H9 (cell line): Measurements from ENCODE around the gene ANK3. TPM values are rescaled to one million over a fixed set of nuclear protein-coding genes. Genes with fewer than 3 reads are reported as not detected.

Experiments
- DNase-seq: peaks from one replicate; pipeline ENCODE4 v3.0.0-alpha.2; 2017
- H2AFZ ChIP-seq: one replicate; pipeline ENCODE4 v1.6.1; 2013; ENCODE audit warnings: mild to moderate bottlenecking, low read length, control low read depth, moderate library complexity
- H2AK5ac ChIP-seq: 2 replicates; pipeline ENCODE4 v1.6.1; 2013; ENCODE audit warnings: low read length, control low read depth, mixed read lengths; ENCODE audit not compliant: insufficient read length
- H2BK120ac ChIP-seq: one replicate; pipeline ENCODE4 v1.6.1; 2013; ENCODE audit warnings: low read depth, mild to moderate bottlenecking, low read length, control low read depth, inconsistent platforms; ENCODE audit not compliant: poor library complexity, severe bottlenecking
- H2BK12ac ChIP-seq: 2 replicates; pipeline ENCODE4 v1.6.1; 2013; ENCODE audit warnings: low read length, control low read depth, mixed read lengths, low read depth; ENCODE audit not compliant: insufficient read length
- H2BK15ac ChIP-seq: 2 replicates; pipeline ENCODE4 v1.6.1; 2013; ENCODE audit warnings: low read depth, low read length, control low read depth
- H2BK20ac ChIP-seq: one replicate; pipeline ENCODE4 v1.6.1; 2013; ENCODE audit warnings: low read depth, mild to moderate bottlenecking, low read length, control low read depth, inconsistent platforms; ENCODE audit not compliant: poor library complexity, severe bottlenecking
- H2BK5ac ChIP-seq: 2 replicates; pipeline ENCODE4 v1.6.1; 2013; ENCODE audit warnings: low read length, control low read depth, mixed read lengths; ENCODE audit not compliant: insufficient read length
- H3K14ac ChIP-seq: 2 replicates; pipeline ENCODE4 v1.6.1; 2013; ENCODE audit warnings: low read length, control low read depth; ENCODE audit not compliant: insufficient read depth
- H3K18ac ChIP-seq: 2 replicates; pipeline ENCODE4 v1.6.1; 2013; ENCODE audit warnings: low read depth, mild to moderate bottlenecking, mixed read lengths, low read length, control low read depth; ENCODE audit not compliant: insufficient read length
- H3K23ac ChIP-seq: 2 replicates; pipeline ENCODE4 v1.6.1; 2013; ENCODE audit warnings: low read length, control low read depth, mixed read lengths, low read depth; ENCODE audit not compliant: insufficient read length
- H3K23me2 ChIP-seq: 2 replicates; pipeline ENCODE4 v1.6.1; 2013; ENCODE audit warnings: low read depth, mild to moderate bottlenecking, mixed read lengths, low read length, control low read depth; ENCODE audit not compliant: insufficient read length, poor library complexity, severe bottlenecking
- H3K27ac ChIP-seq: 2 replicates; pipeline ENCODE4 v1.5.1; 2013; ENCODE audit warnings: low read length, control low read depth, mixed read lengths, low read depth; ENCODE audit not compliant: insufficient read length
- H3K27me3 ChIP-seq: 2 replicates; pipeline ENCODE4 v1.6.1; 2013; ENCODE audit warnings: low read length, control low read depth, inconsistent platforms; ENCODE audit not compliant: insufficient read depth
- H3K4ac ChIP-seq: 2 replicates; pipeline ENCODE4 v1.6.1; 2013; ENCODE audit warnings: low read depth, mild to moderate bottlenecking, control low read depth, inconsistent platforms, low read length, moderate library complexity
- H3K4me1 ChIP-seq: 2 replicates; pipeline ENCODE4 v1.6.1; 2013; ENCODE audit warnings: low read length, control low read depth, inconsistent platforms; ENCODE audit not compliant: insufficient read depth
- H3K4me2 ChIP-seq: 2 replicates; pipeline ENCODE4 v1.6.1; 2013; ENCODE audit warnings: low read length, control low read depth, mixed read lengths; ENCODE audit not compliant: insufficient read length, insufficient read depth
- H3K56ac ChIP-seq: 2 replicates; pipeline ENCODE4 v1.6.1; 2013; ENCODE audit warnings: low read depth, mild to moderate bottlenecking, mixed read lengths, low read length, control low read depth; ENCODE audit not compliant: insufficient read length
- H3K79me1 ChIP-seq: 2 replicates; pipeline ENCODE4 v1.6.1; 2013; ENCODE audit warnings: low read depth, mild to moderate bottlenecking, moderate library complexity, low read length, control low read depth, inconsistent platforms; ENCODE audit not compliant: insufficient read depth, poor library complexity, severe bottlenecking
- H3K79me2 ChIP-seq: 2 replicates; pipeline ENCODE4 v1.6.1; 2013; ENCODE audit warnings: low read length, control low read depth, inconsistent platforms; ENCODE audit not compliant: insufficient read depth
- H3K9ac ChIP-seq: 2 replicates; pipeline ENCODE4 v1.6.1; 2013; ENCODE audit warnings: low read length, control low read depth, mixed read lengths; ENCODE audit not compliant: insufficient read length; ENCODE audit errors: extremely low read depth
- H3K9me3 ChIP-seq: one replicate; pipeline ENCODE4 v1.6.1; 2013; ENCODE audit warnings: low read depth, low read length, inconsistent platforms; ENCODE audit not compliant: control insufficient read depth
- H3T11ph ChIP-seq: one replicate; pipeline ENCODE4 v1.6.1; 2013; ENCODE audit warnings: mild to moderate bottlenecking, low read length, control low read depth, inconsistent platforms
- H4K20me1 ChIP-seq: one replicate; pipeline ENCODE4 v1.6.1; 2013; ENCODE audit not compliant: control insufficient read depth, insufficient read length, insufficient read depth
- H4K5ac ChIP-seq: 2 replicates; pipeline ENCODE4 v1.6.1; 2013; ENCODE audit warnings: low read depth, mild to moderate bottlenecking, mixed read lengths, low read length, control low read depth; ENCODE audit not compliant: insufficient read length
- H4K8ac ChIP-seq: replicated peaks from 2 replicates; pipeline ENCODE4 v1.6.1; 2013; ENCODE audit warnings: low read length, control low read depth, mixed read lengths, low read depth; ENCODE audit not compliant: insufficient read length
- H4K91ac ChIP-seq: 2 replicates; pipeline ENCODE4 v1.6.1; 2013; ENCODE audit warnings: low read depth, mild to moderate bottlenecking, moderate library complexity, mixed read lengths, low read length, control low read depth; ENCODE audit not compliant: insufficient read length
- H3K27ac Mint-ChIP-seq, 3 experiments: 2 replicates in 2 of 3; 3 replicates in 1 of 3; pipeline ENCODE4 v1.8.0; 2020 to 2021; ENCODE audit warnings: mixed read lengths in 3 of 3, mild to moderate bottlenecking in 1 of 3, moderate library complexity in 1 of 3
- H3K27me3 Mint-ChIP-seq: 2 replicates; pipeline ENCODE4 v1.8.0; 2021; ENCODE audit warnings: low read depth, mild to moderate bottlenecking, moderate library complexity, mixed read lengths
- H3K36me3 Mint-ChIP-seq, 3 experiments: 2 replicates in 2 of 3; 3 replicates in 1 of 3; pipeline ENCODE4 v1.8.0; 2020 to 2021; ENCODE audit warnings: low read depth in 3 of 3, mixed read lengths in 3 of 3; ENCODE audit not compliant: insufficient read depth in 1 of 3
- H3K4me1 Mint-ChIP-seq, 2 experiments: 2 replicates each; pipeline ENCODE4 v1.8.0; 2020; ENCODE audit warnings: mixed read lengths in 2 of 2
- H3K4me3 Mint-ChIP-seq, 2 experiments: 2 replicates in 1 of 2; 3 replicates in 1 of 2; pipeline ENCODE4 v1.8.0; 2020 to 2021; ENCODE audit warnings: mild to moderate bottlenecking in 2 of 2, mixed read lengths in 2 of 2, moderate library complexity in 1 of 2
- H3K9me3 Mint-ChIP-seq, 2 experiments: 2 replicates in 1 of 2; 3 replicates in 1 of 2; pipeline ENCODE4 v1.8.0; 2020; ENCODE audit warnings: mild to moderate bottlenecking in 2 of 2, mixed read lengths in 2 of 2, moderate library complexity in 1 of 2
- CTCF ChIP-seq: fragments of 200-600 bp; sonication (generic); conservative IDR thresholded peaks from 3 replicates; pipeline ENCODE4 v1.8.0; 2021; ENCODE audit warnings: antibody characterized with exemption, mild to moderate bottlenecking
- WGBS: extraction: QIAGEN DNeasy Blood & Tissue Kit; methylation state at CpG from one replicate; pipeline ENCODE4 v1.1.7; 2013; ENCODE audit warnings: missing lambda C conversion rate, low lambda C conversion rate, mixed read lengths; ENCODE audit not compliant: insufficient read length; ENCODE audit errors: extremely low coverage; 5-methylcytosine and 5-hydroxymethylcytosine counted together
- total RNA-seq: library from RNA; stranded (reverse); gene quantifications from 2 replicates; pipeline ENCODE4 v1.2.1, GENCODE V29; 2021

The ANK3 gene
- total RNA-seq, 1 experiment from 2014 or later = 59.6 TPM

GRCh38 chr10:60260321-60260720 is 129.4 kb downstream of the ANK3 start:
- Histone ChIP-seq H2BK15ac (no peak overlapping the region), H3K9me3 (no peaks in the 10 kb centered on the region), H4K8ac (no peak overlapping the region), H3K79me2 (no peaks in the 10 kb centered on the region), H3K56ac (no peak overlapping the region), H2BK120ac (no peak overlapping the region), H2AK5ac (no peak overlapping the region), H3K79me1 (no peaks in the 10 kb centered on the region), H2BK12ac (no peak overlapping the region), H3K4me1 (peaks cover 2% of the 10 kb centered on the region; the same call in 1 of the 2 replicates), H3K23ac (no peak overlapping the region), H2BK20ac (no peak overlapping the region), H3K4me2 (no peak overlapping the region), H3K4ac (no peak overlapping the region), H4K20me1 (no peaks in the 10 kb centered on the region), H3K27me3 (no peaks in the 10 kb centered on the region), H3K14ac (no peak overlapping the region), H3T11ph (no peak overlapping the region), H2BK5ac (no peak overlapping the region), H3K23me2 (no peaks in the 10 kb centered on the region), H3K27ac (no peak overlapping the region), H3K9ac (no peak overlapping the region), H3K18ac (no peak overlapping the region), H4K91ac (no peak overlapping the region), H2AFZ (no peak overlapping the region), H4K5ac (no peak overlapping the region)
- DNase-seq = no peak
- Mint-ChIP-seq H3K27ac (peak overlapping the region in 1 of 3 experiments; percentile 18; a peak in 1 of 7 replicates), H3K4me3 (no peak overlapping the region), H3K4me1 (peaks cover 20 to 21% of the 10 kb centered on the region in 2 experiments), H3K36me3 (peaks cover 0 to 5% (median 0%) of the 10 kb centered on the region in 3 experiments; a peak in 2 of 7 replicates), H3K27me3 (no peaks in the 10 kb centered on the region), H3K9me3 (no peaks in the 10 kb centered on the region)
- no CpG with 5 or more reads among the region's 3 CpGs for WGBS
- no peak for TF ChIP-seq CTCF
